WTC11 (cell line): ENCODE results near the gene SIPA1L3. TPM values are rescaled to one million over a fixed set of nuclear protein-coding genes. Genes with fewer than 3 reads are reported as not detected.

Experiments used
- ATAC-seq: fragments of 200-7000 bp; cut with Tn5 transposase; 2 replicates; pipeline ENCODE4 v1.10.0; 2021; ENCODE audit warnings: mild to moderate bottlenecking, moderate library complexity
- CTCF ChIA-PET: fragments of 300-600 bp; sonication (Branson Sonifier 250); formaldehyde crosslinking; loops from one replicate; lab custom pipeline; 2021; ENCODE audit warnings: antibody characterized with exemption; lab: Charles Lee
- POLR2A ChIA-PET: fragments of 350-600 bp; sonication (Branson Sonifier 250); formaldehyde crosslinking; loops from one replicate; lab custom pipeline; 2021; ENCODE audit warnings: antibody characterized with exemption; lab: Charles Lee
- DNase-seq: peaks from one replicate; pipeline ENCODE4 v3.0.0; 2021; ENCODE audit warnings: low spot score
- H3K27ac Mint-ChIP-seq: 2 replicates; pipeline ENCODE4 v1.8.0; 2021; ENCODE audit warnings: mixed read lengths
- H3K27me3 Mint-ChIP-seq: 2 replicates; pipeline ENCODE4 v1.8.0; 2021; ENCODE audit warnings: low read depth, mild to moderate bottlenecking, moderate library complexity, mixed read lengths
- H3K36me3 Mint-ChIP-seq: 2 replicates; pipeline ENCODE4 v1.8.0; 2021; ENCODE audit warnings: mixed read lengths
- H3K4me1 Mint-ChIP-seq: 2 replicates; pipeline ENCODE4 v1.8.0; 2022; ENCODE audit warnings: mixed read lengths
- H3K4me3 Mint-ChIP-seq: 2 replicates; pipeline ENCODE4 v1.8.0; 2021; ENCODE audit warnings: mild to moderate bottlenecking, moderate library complexity, mixed read lengths
- H3K9me3 Mint-ChIP-seq: 2 replicates; pipeline ENCODE4 v1.8.0; 2021; ENCODE audit warnings: mixed read lengths
- FOXJ3 ChIP-seq: sonication (generic); formaldehyde crosslinking; IDR thresholded peaks from 2 replicates; pipeline ENCODE4 v1.9.0; 2021; ENCODE audit warnings: missing genetic modification reagents, mild to moderate bottlenecking, borderline replicate concordance
- HMGA2 ChIP-seq: fragments of 250-450 bp; sonication (Bioruptor Pico); IDR thresholded peaks from 2 replicates; pipeline ENCODE4 v1.4.0; 2021; ENCODE audit warnings: mild to moderate bottlenecking, moderate library complexity
- KAT7 ChIP-seq: sonication (generic); formaldehyde crosslinking; IDR thresholded peaks from 2 replicates; pipeline ENCODE4 v1.8.1; 2023; ENCODE audit warnings: missing genetic modification reagents, mild to moderate bottlenecking, borderline replicate concordance
- NR2C2 ChIP-seq: sonication (generic); formaldehyde crosslinking; IDR thresholded peaks from 2 replicates; pipeline ENCODE4 v1.8.0; 2022; ENCODE audit warnings: mild to moderate bottlenecking, missing genetic modification reagents
- NR3C1 ChIP-seq: sonication (generic); formaldehyde crosslinking; conservative IDR thresholded peaks from 2 replicates; pipeline ENCODE4 v1.8.1; 2023; ENCODE audit warnings: low read depth, mild to moderate bottlenecking, missing genetic modification reagents
- SOX15 ChIP-seq: fragments of 250-450 bp; sonication (Bioruptor Pico); IDR thresholded peaks from 2 replicates; pipeline ENCODE4 v1.9.0; 2021; ENCODE audit warnings: mild to moderate bottlenecking
- TP53 ChIP-seq: sonication (generic); formaldehyde crosslinking; IDR thresholded peaks from 2 replicates; pipeline ENCODE4 v1.8.1; 2023; ENCODE audit warnings: mild to moderate bottlenecking, missing genetic modification reagents
- ZNF121 ChIP-seq: sonication (generic); formaldehyde crosslinking; IDR thresholded peaks from 2 replicates; pipeline ENCODE4 v1.8.0; 2023; ENCODE audit warnings: missing genetic modification reagents
- ZNF263 ChIP-seq: sonication (generic); formaldehyde crosslinking; IDR thresholded peaks from 2 replicates; pipeline ENCODE4 v1.8.1; 2022; ENCODE audit warnings: low read depth, mild to moderate bottlenecking, moderate library complexity, missing genetic modification reagents
- total RNA-seq: library from RNA; stranded (reverse); gene quantifications from 3 replicates; pipeline ENCODE4 v1.2.3, GENCODE V29; 2021
- TF ChIP-seq, protein P1 (sequence below): sonication (generic); formaldehyde crosslinking; IDR thresholded peaks from 2 replicates; pipeline ENCODE4 v1.8.0; 2022; ENCODE audit warnings: mild to moderate bottlenecking, missing genetic modification reagents
- TF ChIP-seq, protein P2 (sequence below): sonication (generic); formaldehyde crosslinking; IDR thresholded peaks from 2 replicates; pipeline ENCODE4 v1.8.1; 2022; ENCODE audit warnings: low read depth, missing genetic modification reagents, borderline replicate concordance
- TF ChIP-seq, protein P3 (sequence below): sonication (generic); formaldehyde crosslinking; IDR thresholded peaks from 2 replicates; pipeline ENCODE4 v1.8.0; 2023; ENCODE audit warnings: missing genetic modification reagents
- TF ChIP-seq, protein P4 (sequence below): sonication (generic); formaldehyde crosslinking; IDR thresholded peaks from 2 replicates; pipeline ENCODE4 v1.8.0; 2022; ENCODE audit warnings: mild to moderate bottlenecking, missing genetic modification reagents
- TF ChIP-seq, protein P5 (sequence below): sonication (generic); formaldehyde crosslinking; IDR thresholded peaks from 2 replicates; pipeline ENCODE4 v1.8.1; 2022; ENCODE audit warnings: mild to moderate bottlenecking, moderate library complexity, missing genetic modification reagents
- TF ChIP-seq, protein P6 (sequence below): sonication (generic); formaldehyde crosslinking; IDR thresholded peaks from 2 replicates; pipeline ENCODE4 v1.8.1; 2023; ENCODE audit warnings: mild to moderate bottlenecking, missing genetic modification reagents, moderate library complexity
- TF ChIP-seq, protein P7 (sequence below): fragments of 250-450 bp; sonication (Bioruptor Pico); IDR thresholded peaks from 2 replicates; pipeline ENCODE4 v2.1.2; 2022; ENCODE audit warnings: mild to moderate bottlenecking, moderate library complexity
- TF ChIP-seq, protein P8 (sequence below): sonication (generic); formaldehyde crosslinking; IDR thresholded peaks from 2 replicates; pipeline ENCODE4 v1.8.1; 2022; ENCODE audit warnings: missing genetic modification reagents, borderline replicate concordance
- TF ChIP-seq, protein P9 (sequence below): fragments of 200-600 bp; IDR thresholded peaks from 2 replicates; pipeline ENCODE4 v1.8.0; 2022; ENCODE audit warnings: antibody characterized with exemption
- TF ChIP-seq, protein P10 (sequence below): fragments of 250-450 bp; sonication (Bioruptor Pico); conservative IDR thresholded peaks from 2 replicates; pipeline ENCODE4 v1.9.0; 2021; ENCODE audit warnings: mild to moderate bottlenecking

Gene SIPA1L3
- total RNA-seq, 1 experiment from 2014 or later, result 41.5 TPM

DNA sequence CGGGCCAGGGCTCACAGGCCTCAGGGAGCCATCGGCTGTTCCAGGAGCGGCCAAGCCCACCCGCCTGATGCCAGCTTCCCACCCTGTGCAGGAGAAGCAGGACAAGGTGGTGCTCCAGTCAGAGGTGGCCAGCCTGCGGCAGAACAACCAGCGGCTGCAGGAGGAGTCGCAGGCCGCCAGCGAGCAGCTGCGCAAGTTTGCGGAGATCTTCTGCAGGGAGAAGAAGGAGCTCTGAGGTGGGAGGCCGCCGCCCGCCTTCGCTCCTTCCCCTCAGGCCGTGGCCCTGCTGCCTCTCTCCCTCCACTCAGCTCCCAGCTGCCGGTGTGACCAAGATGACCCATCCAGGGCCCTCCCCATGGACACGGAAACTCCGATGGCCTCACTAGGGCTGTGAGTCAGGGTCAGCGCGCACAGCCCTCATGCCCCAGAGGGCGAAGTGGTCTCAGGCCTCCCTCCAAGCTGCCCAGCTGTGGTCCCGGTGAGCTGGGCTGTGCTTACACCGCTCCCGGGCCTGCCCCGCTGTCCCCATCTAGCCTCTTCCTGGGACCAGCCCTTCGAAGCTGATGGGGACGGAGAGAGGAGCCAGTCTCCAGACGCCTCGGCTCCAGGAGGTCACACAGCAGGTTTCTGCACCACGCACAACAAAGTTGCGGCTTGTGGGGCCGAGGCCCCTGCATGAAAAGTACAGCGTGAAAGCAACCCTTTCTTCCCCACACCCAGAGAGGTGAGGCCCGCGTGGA lies 299.2 kb downstream of the SIPA1L3 start:
- Mint-ChIP-seq H3K27ac (peak overlapping the region; percentile 63), H3K9me3 (no peaks in the 10 kb centered on the region), H3K4me1 (peaks cover 28% of the 10 kb centered on the region)
- no peak for ATAC-seq
- TF ChIP-seq ZNF263 (CRISPR knock-in tag) (no peak), TP53 (CRISPR knock-in tag) (no peak), HMGA2 (no peak), ZNF121 (CRISPR knock-in tag) (no peak), SOX15 (no peak)
- TF ChIP-seq, protein P1, sequence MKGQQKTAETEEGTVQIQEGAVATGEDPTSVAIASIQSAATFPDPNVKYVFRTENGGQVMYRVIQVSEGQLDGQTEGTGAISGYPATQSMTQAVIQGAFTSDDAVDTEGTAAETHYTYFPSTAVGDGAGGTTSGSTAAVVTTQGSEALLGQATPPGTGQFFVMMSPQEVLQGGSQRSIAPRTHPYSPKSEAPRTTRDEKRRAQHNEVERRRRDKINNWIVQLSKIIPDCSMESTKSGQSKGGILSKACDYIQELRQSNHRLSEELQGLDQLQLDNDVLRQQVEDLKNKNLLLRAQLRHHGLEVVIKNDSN (CRISPR knock-in tag), result no peak
- TF ChIP-seq, protein P2, sequence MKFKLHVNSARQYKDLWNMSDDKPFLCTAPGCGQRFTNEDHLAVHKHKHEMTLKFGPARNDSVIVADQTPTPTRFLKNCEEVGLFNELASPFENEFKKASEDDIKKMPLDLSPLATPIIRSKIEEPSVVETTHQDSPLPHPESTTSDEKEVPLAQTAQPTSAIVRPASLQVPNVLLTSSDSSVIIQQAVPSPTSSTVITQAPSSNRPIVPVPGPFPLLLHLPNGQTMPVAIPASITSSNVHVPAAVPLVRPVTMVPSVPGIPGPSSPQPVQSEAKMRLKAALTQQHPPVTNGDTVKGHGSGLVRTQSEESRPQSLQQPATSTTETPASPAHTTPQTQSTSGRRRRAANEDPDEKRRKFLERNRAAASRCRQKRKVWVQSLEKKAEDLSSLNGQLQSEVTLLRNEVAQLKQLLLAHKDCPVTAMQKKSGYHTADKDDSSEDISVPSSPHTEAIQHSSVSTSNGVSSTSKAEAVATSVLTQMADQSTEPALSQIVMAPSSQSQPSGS (CRISPR knock-in tag), result no peak
- TF ChIP-seq, protein P3, sequence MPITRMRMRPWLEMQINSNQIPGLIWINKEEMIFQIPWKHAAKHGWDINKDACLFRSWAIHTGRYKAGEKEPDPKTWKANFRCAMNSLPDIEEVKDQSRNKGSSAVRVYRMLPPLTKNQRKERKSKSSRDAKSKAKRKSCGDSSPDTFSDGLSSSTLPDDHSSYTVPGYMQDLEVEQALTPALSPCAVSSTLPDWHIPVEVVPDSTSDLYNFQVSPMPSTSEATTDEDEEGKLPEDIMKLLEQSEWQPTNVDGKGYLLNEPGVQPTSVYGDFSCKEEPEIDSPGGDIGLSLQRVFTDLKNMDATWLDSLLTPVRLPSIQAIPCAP, result no peak
- TF ChIP-seq, all 79 proteins: peak for 0
- DNase-seq, result no peak
- no peak overlapping the region for H3K4me3 Mint-ChIP-seq
- peaks cover 17% of the 10 kb centered on the region for H3K27me3 Mint-ChIP-seq
- peaks cover 4% of the 10 kb centered on the region for H3K36me3 Mint-ChIP-seq
- ChIA-PET CTCF (interaction anchor here (0.5 to 8.8 kb wide), 8 partner anchors 11 to 304 kb away, joined by 3 to 88 read pairs (median 4); partner anchors contain the start of gene CATSPERG), POLR2A (interaction anchor here (0.6 kb wide), 1 partner anchor 307 kb away, joined by 3 read pairs; no protein-coding TSS in a partner anchor)

DNA sequence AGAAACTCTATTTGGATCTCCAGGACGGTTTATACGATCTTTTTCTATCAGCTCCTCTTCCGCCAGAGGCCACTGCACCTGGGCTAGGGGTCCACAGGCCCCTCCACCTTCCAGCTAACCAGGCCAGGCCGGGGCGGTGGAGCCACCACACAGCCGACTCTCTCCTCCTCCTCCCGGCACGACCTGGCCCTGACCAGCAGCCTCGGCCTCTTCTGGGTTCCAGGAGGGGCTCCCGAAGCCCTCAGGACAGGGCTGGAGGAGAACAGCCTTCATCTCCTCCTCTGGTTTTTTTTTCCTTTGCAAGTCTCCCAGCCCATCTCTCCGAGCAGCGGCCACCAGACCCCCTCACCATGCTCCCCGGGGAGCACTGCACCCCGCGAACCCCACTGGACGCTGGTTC lies 299.9 kb downstream of the SIPA1L3 start:
- no peaks in the 10 kb centered on the region for H3K9me3 Mint-ChIP-seq
- ATAC-seq, result no peak
- no peak for TF ChIP-seq NR3C1 (CRISPR knock-in tag)
- TF ChIP-seq, protein P3, result no peak
- TF ChIP-seq, protein P4, sequence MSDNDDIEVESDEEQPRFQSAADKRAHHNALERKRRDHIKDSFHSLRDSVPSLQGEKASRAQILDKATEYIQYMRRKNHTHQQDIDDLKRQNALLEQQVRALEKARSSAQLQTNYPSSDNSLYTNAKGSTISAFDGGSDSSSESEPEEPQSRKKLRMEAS (CRISPR knock-in tag), result no peak
- TF ChIP-seq, protein P5, sequence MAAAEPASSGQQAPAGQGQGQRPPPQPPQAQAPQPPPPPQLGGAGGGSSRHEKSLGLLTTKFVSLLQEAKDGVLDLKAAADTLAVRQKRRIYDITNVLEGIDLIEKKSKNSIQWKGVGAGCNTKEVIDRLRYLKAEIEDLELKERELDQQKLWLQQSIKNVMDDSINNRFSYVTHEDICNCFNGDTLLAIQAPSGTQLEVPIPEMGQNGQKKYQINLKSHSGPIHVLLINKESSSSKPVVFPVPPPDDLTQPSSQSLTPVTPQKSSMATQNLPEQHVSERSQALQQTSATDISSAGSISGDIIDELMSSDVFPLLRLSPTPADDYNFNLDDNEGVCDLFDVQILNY (CRISPR knock-in tag), result no peak
- TF ChIP-seq, protein P6, sequence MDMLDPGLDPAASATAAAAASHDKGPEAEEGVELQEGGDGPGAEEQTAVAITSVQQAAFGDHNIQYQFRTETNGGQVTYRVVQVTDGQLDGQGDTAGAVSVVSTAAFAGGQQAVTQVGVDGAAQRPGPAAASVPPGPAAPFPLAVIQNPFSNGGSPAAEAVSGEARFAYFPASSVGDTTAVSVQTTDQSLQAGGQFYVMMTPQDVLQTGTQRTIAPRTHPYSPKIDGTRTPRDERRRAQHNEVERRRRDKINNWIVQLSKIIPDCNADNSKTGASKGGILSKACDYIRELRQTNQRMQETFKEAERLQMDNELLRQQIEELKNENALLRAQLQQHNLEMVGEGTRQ (CRISPR knock-in tag), result no peak
- no peak for TF ChIP-seq KAT7
- TF ChIP-seq, protein P7, sequence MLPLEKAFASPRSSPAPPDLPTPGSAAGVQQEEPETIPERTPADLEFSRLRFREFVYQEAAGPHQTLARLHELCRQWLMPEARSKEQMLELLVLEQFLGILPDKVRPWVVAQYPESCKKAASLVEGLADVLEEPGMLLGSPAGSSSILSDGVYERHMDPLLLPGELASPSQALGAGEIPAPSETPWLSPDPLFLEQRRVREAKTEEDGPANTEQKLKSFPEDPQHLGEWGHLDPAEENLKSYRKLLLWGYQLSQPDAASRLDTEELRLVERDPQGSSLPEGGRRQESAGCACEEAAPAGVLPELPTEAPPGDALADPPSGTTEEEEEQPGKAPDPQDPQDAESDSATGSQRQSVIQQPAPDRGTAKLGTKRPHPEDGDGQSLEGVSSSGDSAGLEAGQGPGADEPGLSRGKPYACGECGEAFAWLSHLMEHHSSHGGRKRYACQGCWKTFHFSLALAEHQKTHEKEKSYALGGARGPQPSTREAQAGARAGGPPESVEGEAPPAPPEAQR, result no peak
- TF ChIP-seq, protein P8, sequence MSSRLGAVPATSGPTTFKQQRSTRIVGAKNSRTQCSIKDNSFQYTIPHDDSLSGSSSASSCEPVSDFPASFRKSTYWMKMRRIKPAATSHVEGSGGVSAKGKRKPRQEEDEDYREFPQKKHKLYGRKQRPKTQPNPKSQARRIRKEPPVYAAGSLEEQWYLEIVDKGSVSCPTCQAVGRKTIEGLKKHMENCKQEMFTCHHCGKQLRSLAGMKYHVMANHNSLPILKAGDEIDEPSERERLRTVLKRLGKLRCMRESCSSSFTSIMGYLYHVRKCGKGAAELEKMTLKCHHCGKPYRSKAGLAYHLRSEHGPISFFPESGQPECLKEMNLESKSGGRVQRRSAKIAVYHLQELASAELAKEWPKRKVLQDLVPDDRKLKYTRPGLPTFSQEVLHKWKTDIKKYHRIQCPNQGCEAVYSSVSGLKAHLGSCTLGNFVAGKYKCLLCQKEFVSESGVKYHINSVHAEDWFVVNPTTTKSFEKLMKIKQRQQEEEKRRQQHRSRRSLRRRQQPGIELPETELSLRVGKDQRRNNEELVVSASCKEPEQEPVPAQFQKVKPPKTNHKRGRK (CRISPR knock-in tag), result no peak
- TF ChIP-seq FOXJ3, result no peak
- TF ChIP-seq NR2C2 (CRISPR knock-in tag), result no peak
- TF ChIP-seq, protein P9, sequence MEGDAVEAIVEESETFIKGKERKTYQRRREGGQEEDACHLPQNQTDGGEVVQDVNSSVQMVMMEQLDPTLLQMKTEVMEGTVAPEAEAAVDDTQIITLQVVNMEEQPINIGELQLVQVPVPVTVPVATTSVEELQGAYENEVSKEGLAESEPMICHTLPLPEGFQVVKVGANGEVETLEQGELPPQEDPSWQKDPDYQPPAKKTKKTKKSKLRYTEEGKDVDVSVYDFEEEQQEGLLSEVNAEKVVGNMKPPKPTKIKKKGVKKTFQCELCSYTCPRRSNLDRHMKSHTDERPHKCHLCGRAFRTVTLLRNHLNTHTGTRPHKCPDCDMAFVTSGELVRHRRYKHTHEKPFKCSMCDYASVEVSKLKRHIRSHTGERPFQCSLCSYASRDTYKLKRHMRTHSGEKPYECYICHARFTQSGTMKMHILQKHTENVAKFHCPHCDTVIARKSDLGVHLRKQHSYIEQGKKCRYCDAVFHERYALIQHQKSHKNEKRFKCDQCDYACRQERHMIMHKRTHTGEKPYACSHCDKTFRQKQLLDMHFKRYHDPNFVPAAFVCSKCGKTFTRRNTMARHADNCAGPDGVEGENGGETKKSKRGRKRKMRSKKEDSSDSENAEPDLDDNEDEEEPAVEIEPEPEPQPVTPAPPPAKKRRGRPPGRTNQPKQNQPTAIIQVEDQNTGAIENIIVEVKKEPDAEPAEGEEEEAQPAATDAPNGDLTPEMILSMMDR, result no peak
- TF ChIP-seq, protein P10, sequence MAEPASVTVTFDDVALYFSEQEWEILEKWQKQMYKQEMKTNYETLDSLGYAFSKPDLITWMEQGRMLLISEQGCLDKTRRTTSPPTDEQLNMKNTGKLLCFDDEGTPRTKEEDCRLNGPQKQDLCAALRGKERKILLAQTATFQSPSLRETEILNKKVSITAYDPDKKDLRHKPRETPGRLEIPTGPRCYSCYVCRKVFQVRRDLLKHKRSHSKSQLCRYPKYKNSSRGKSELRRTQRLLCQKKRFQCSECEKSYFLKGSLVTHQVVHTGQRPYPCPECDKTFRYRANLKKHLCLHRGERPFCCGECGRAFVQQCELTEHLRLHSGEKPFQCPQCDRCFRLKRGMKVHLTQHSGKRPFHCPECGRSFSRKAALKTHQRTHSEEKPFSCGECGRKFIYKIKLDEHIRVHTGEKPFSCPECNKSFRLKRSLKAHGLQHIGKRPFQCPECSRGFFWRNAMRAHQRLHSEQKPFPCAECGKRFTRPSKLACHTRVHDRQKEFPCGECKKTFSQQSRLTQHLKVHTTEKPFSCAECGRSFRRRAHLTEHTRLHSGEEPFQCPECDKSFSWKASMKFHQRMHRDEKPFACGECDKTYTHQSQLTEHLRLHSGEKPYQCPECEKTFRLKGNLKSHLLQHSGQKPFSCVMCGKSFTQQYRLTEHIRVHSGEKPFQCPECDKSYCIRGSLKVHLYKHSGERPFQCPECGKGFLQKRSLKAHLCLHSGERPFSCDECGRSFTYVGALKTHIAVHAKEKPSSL (CRISPR knock-in tag), result no peak

More for the DNA sequence above, 299.9 kb downstream of the SIPA1L3 start:
- POLR2A ChIA-PET, result interaction anchor here (0.6 kb wide), 1 partner anchor 308 kb away, joined by 3 read pairs; no protein-coding TSS in a partner anchor
- CTCF ChIA-PET, result interaction anchor here (0.6 to 8.8 kb wide), 7 partner anchors 10 to 305 kb away, joined by 3 to 88 read pairs (median 3); no protein-coding TSS in a partner anchor
- DNase-seq, result no peak
- peaks cover 28% of the 10 kb centered on the region for H3K4me1 Mint-ChIP-seq
- H3K36me3 Mint-ChIP-seq, result peaks cover 4% of the 10 kb centered on the region
- no peak overlapping the region for H3K4me3 Mint-ChIP-seq
- H3K27me3 Mint-ChIP-seq, result peaks cover 17% of the 10 kb centered on the region
- H3K27ac Mint-ChIP-seq, result peak overlapping the region; percentile 63; the same call in 1 of the 2 replicates
